Stimulated activated CD8-positive, alpha-beta memory T cell treated with anti-CD3 and anti-CD28 coated beads, Interleukin-4, amount 100 ng/mL, for 24 hours (primary cell): ENCODE results near the gene SERTAD1.
"Not testable (repeated sequence)": the region's sequence is repeated elsewhere in the genome, so short reads cannot be mapped to it uniquely, and the experiment has no call there.

Experiments
- DNase-seq: peaks from one replicate; pipeline ENCODE4 v3.0.0-alpha.2; 2020; ENCODE audit warnings: low read depth

SERTAD1 gene

GRCh38 chr19:40422748-40423566, 2.8 kb downstream of the SERTAD1 start:
- DNase-seq = no peak

- DNase-seq = no peak
Measured at GRCh38 chr19:40421993-40422747, 3.6 kb downstream of the SERTAD1 start.

DNA sequence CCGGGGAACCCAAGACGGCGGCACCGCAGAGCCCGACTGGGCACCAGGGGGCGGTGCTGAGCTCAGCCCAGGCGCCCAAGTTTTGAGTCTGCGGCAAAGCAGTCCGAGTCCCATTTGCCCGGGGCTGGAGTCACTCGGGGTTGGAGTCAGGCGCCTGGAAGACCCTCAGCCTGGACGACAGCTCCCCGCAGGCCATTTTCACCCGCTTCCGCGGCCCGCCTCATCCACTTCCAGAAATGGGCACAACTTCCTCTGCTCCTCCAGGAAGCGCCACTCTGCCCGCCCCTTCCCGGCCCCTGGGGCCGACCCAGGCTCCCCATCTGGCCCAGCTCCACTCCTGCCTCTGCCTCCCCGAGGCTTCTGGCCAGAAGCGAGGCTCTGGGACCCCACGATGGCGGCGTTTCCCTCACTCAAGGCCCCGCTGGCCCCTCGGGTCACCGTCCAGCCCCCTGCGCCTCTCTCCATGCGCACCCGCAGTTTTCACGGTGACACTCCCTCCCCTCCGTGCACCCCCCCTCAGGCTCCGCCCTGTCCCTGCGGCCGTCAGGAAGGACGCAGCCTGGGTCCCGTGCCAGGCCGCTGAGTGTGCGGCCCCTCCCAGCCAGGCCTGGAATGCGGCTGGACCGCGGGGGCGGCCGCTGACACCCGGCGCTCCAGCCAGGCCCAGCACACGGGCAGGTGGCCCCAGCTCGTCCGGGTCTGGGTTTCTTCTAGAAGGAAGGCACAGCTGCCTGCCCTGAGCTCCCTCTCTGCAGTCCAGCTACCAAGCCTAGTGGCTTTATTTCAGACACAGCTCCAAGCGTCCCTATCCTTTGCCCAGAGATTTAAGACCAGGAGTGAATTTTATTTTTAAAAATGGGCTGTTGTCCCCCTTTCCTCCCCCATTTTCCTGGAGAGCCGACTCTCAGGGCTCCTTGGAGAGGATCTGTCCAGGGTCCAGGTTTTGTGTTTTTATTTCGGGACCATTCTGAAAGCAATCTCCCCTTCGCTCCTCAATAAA, 4.7 kb downstream of the SERTAD1 start:
- peak; percentile 64 for DNase-seq

GRCh38 chr19:40420451-40420765, 5.4 kb downstream of the SERTAD1 start:
- no peak for DNase-seq

- DNase-seq = no peak
Measured at GRCh38 chr19:40419780-40420179, 6.0 kb downstream of the SERTAD1 start.

DNA sequence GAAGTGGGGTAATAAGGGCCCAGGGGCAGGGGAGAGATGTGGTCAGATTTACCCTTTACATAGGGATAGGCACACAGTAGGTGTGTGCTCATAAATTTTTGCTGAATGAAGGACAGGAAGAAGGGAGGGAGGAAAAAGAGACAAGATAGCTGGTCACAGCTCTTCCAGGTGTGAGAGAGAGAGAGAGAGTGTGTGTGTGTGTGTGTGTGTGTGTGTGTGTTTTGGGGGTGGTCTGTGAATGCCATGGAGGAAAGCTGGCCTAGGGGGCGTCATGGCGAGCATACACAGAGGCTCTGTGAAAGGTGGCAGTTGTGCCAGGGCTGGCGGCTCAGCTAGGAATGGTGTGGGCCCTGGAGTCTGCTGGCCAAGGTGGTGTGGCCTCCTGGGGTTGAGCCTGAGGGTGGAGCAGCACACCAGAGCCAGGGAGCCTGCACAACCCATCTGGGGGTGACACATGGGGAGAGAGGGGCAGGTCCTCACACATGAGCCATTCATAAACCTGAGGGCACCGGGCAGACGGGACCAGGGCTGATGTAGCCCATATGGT, 6.7 kb downstream of the SERTAD1 start:
- no peak for DNase-seq

DNA sequence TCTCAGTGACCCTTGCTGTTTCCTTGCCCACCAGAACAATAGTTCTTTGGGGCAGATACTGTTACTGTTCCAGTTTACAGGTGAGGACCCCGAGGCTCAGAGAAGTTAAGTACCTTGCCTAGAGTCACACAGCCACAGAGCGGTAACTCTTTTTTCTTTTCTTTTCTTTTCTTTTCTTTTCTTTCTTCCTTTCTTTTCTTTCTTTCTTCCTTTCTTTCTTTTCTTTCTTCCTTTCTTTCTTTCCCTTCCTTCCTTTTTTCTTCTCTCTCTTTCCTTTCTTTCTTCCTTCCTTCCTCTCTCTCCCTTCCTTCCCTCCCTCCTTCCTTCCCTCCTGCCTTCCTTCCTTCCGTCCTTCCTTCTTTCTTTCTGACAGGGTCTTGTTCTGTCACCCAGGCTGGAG, 7.8 kb downstream of the SERTAD1 start:
- DNase-seq = no peak

DNA sequence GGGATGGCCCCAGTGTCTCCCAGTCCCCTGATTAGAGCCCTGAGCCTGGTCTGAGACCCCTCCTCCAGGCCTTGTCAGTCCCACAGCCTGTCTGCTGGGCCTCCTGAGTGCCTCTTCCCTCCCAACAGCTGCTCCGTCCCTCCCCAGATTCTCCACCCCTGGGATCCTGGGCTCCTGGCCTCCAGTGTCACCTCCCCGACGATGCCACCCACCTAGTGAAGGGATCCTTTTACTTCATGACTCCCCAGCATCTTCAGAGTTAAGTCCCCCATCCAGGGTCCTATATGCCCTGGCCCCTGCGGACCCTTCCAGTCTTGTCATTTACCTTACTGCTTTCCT, 8.2 kb downstream of the SERTAD1 start:
- DNase-seq = no peak

DNA sequence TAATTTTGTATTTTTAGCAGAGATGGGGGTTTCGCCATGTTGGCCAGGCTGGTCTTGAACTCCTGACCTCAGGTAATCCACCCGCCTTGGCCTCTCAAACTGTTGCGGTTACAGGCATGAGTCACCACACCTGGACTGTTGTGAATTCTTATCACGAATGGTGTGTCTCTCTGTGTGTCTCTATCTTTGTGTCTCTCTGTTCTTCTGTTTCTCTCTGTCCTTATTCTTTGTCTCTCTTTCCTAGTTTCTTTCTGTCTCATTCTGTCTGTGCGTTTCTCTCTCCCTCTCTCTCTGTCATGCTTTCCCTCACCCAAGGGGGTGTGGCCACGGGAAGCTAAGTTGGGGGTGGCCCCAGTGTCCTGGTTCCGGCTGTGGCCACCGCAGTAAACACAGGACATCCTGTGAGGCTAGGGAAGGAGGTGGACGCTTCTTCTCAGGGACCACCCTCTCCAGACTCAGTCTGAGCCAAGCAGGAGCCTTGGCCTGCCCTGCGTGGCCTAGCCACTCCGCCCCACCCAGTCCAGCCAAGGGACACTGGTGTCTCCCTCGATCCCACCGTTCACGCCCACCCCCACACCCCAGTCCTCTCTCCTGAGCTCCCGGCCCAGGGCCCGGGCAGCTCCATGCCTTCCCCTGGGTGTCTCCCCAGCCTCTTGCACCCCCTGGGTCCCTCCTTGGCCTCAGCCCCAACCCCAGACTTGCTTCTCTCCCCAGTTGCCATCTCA, 8.7 kb downstream of the SERTAD1 start:
- DNase-seq = no peak

DNA sequence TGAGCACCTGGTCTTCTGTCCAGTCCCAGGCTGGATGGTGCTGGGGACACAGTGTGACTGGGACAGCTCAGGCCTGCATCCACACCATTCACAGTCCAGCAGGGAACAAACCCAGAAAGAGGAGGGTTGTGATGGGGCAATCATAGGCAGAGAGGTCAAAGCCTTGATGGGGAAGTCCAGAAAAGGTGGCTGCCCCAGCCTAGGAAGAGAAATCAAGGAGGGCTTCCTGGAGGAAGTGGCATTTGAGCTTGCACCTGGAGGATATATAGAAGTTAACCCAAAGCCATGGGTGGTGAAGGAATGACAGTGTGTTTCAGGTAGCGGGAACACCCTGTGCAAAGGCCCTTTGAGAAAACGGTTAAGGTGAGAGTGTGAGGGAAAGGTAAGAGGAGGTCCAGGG, 10.0 kb downstream of the SERTAD1 start:
- DNase-seq = no peak

DNA sequence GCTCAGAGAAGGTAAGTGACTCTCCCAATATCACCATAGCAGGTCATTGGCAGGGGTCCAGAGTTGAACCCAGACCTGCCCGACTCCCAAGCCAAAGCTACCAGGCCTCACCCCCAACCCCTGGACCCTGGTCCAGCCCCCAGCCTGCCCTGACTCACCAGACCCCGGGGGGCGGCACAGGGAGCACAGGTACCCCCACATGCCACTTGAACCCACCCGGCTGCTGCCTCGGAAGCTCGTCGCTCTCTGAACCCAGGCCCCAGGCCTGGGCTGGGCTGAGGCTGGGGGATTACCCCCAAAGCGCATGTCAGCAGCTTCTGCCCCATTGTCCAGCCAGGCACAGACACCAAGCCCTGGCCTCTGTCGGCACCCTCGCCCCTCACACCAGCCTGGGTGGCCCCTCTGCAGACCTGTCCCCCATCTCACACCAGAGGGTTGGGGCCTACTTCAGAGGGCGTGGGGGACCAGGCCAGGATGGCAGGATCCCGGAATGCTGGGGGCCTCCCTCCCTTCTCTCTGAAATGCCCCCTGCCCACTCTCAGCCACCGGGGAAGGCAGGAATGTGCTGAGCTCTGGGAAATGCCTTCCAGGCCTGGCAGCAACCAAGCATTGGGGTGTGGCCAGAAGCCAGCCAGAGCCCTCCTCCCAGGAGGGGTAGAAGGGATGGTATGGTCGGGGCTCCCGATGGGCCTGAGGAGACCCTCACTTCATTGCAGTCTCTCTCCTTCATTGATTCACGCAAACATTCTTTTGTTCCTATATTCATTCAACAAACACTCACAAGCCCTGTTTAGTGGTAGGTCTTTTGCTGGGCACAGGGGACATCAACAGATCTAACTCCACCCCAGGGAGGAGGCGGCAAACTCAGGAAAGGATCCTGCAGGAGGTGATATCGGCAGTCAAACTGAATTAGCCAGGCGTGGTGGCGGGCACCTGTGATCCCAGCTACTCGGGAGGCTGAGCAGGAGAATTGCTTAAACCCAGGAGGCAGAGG, 11.0 kb downstream of the SERTAD1 start:
- DNase-seq = no peak

- DNase-seq = no peak
Measured at GRCh38 chr19:40413291-40413845, 12.4 kb downstream of the SERTAD1 start, which contains the start of gene PRX. PRX (minus strand) TSS chr19:40413378; CDS start chr19:40407932, 5,446 bp downstream.

DNA sequence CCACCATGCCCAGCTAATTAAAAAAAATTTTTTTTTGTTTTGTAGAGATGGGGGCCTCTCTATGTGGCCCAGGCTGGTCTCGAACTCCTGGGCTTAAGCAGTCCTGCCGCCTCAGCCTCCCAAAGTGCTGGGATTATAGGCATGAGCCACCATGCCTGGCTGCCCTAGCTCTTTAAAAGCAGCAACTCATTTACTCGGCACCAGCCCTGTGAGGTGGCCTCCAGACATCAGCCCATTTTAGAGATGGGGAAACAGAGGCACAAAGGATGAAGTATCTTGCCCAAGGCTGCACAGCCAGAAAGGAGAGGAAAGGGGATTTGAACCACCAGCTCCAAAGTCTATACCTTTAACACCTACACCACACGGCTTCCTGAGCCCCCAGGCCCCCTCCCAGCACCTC, 12.9 kb downstream of the SERTAD1 start:
- DNase-seq = no peak

DNA sequence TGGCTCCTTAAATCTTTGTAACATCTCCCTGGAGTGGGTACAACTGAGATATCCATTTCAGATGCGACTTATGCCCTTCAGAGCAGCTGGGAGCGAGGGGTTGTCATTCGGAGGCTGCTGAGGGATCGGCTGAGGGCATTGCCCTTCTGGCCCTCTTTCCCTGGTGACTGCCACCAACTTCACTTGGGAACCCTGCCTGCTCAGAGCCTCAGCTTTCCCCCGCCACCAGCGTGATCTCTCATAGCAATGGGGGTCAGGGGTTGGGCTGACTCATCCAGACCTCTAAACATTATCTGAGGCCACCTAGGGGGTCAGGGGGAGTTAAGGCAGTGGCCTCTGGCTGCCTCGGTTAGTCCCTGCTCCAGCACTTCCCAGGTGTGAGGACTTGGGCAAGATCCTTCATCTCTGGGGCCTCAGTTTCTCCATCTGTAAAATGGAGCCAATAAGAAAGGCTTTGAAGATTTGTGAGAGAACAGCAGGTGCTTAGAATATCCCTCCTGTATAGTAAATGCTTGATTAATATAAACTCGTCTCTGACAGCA, 13.8 kb downstream of the SERTAD1 start:
- no peak for DNase-seq

GRCh38 chr19:40411125-40411842, 14.5 kb downstream of the SERTAD1 start:
- DNase-seq = no peak

DNA sequence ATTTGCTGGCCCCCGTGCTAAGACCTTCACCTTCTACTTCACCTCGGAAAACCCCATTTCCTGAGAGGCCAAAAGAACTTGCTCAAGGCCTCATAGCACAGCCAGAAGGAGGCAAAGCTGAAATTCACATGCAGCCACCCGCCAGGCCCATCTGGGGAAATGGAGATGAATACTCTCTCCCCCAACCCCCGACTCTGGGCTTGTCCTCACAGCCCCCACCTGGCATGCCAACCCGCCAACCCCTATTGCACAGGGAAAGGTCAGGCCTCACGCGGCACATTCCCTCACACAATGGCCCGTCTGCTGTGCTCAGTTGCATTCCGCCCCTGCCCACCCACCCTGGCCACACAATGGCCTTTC, 15.8 kb downstream of the SERTAD1 start:
- no peak for DNase-seq

DNA sequence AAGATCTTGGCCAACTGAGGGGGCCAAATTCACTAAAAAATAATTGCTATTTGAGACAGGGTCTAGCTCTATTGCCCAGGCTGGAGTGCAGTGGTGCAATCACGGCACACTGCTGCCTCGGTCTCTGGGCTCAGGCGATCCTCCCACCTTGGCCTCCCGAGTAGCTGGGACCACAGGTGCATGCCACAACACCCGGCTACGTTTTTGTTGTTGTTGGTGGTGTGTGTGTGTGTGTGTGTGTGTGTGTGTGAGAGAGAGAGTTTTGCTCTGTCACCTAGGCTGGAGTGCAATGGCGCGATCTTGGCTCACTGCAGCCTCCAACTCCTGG, 17.2 kb downstream of the SERTAD1 start:
- not testable (repeated sequence) for DNase-seq

- DNase-seq = no peak
Measured at GRCh38 chr19:40407714-40408597, 17.8 kb downstream of the SERTAD1 start.
